Astrocyte of the cerebellum (primary cell): ENCODE results near the gene MLX.

Experiments used
- DNase-seq: peaks from one replicate; pipeline ENCODE4 v3.0.0-alpha.2; 2011; ENCODE audit warnings: low read depth
- H3K4me3 ChIP-seq: 2 replicates; pipeline ENCODE4 v1.5.1; 2011; ENCODE audit warnings: mild to moderate bottlenecking, low read depth, low read length, moderate library complexity
- CTCF ChIP-seq: IDR thresholded peaks from 2 replicates; pipeline ENCODE4 v1.5.1; 2012; ENCODE audit warnings: low read length, low read depth, moderate library complexity, mild to moderate bottlenecking; ENCODE audit errors: missing control alignments
- in situ Hi-C: cut with HindIII; loops from 2 replicates; pipeline ENCODE4 v1.10.0; 2017; ENCODE audit warnings: low sequenced_read_pairs

MLX gene

GRCh38 chr17:42591411-42591810 lies 24.5 kb downstream of the MLX start:
- H3K4me3 ChIP-seq = no peak overlapping the region
- DNase-seq = no peak
- no peak for TF ChIP-seq CTCF
- in situ Hi-C loops = no loop called here

GRCh38 chr17:42596386-42596785 lies 29.5 kb downstream of the MLX start:
- in situ Hi-C loops = no loop called here
- H3K4me3 ChIP-seq = no peak overlapping the region
- TF ChIP-seq CTCF = no peak
- DNase-seq = no peak

GRCh38 chr17:42598905-42599304 lies 32.0 kb downstream of the MLX start:
- no peak for DNase-seq
- no peak overlapping the region for H3K4me3 ChIP-seq
- TF ChIP-seq CTCF = no peak
- in situ Hi-C loops = no loop called here

- no peak for TF ChIP-seq CTCF
- DNase-seq = no peak
- H3K4me3 ChIP-seq = no peak overlapping the region
- in situ Hi-C loops = no loop called here
Measured at GRCh38 chr17:42603318-42603717, 36.4 kb downstream of the MLX start.

- no peak for TF ChIP-seq CTCF
- in situ Hi-C loops = loop anchor here (5.0 kb wide), 1 partner anchor 55 kb away; no protein-coding TSS in a partner anchor
- peak overlapping the region; percentile 83 for H3K4me3 ChIP-seq
- DNase-seq = no peak
Measured at GRCh38 chr17:42607769-42608168, 40.9 kb downstream of the MLX start.

GRCh38 chr17:42608305-42609181 lies 41.6 kb downstream of the MLX start:
- no peak for TF ChIP-seq CTCF
- H3K4me3 ChIP-seq = peak overlapping the region; percentile 83
- in situ Hi-C loops = loop anchor here (5.0 kb wide), 1 partner anchor 54 kb away; no protein-coding TSS in a partner anchor
- no peak for DNase-seq
